ENCODE results near the gene ADTRP. TPM values are rescaled to one million over a fixed set of nuclear protein-coding genes. Genes with fewer than 3 reads are reported as not detected.

ADTRP gene
- total RNA-seq, 1 experiment from 2014 or later, result 0.13 TPM

- no peak for DNase-seq (ENCODE audit: low spot score)
These were observed 51.1 kb downstream of the ADTRP start for GRCh38 chr6:11727346-11727997.

- DNase-seq (ENCODE audit: low spot score), result no peak
These were observed 54.3 kb downstream of the ADTRP start for GRCh38 chr6:11724286-11724685.

GRCh38 chr6:11722805-11723631, 55.6 kb downstream of the ADTRP start:
- DNase-seq (ENCODE audit: low spot score), result no peak

GRCh38 chr6:11722220-11722619, 56.4 kb downstream of the ADTRP start:
- DNase-seq (ENCODE audit: low spot score), result no peak

- DNase-seq (ENCODE audit: low spot score), result no peak
These were observed 60.1 kb downstream of the ADTRP start for GRCh38 chr6:11718463-11718862.

- no peak for DNase-seq (ENCODE audit: low spot score)
These were observed 60.6 kb downstream of the ADTRP start for GRCh38 chr6:11718031-11718430.

- no peak for DNase-seq (ENCODE audit: low spot score)
These were observed 63.8 kb downstream of the ADTRP start for GRCh38 chr6:11714798-11715285.

- no peak for DNase-seq (ENCODE audit: low spot score)
These were observed 64.3 kb downstream of the ADTRP start for GRCh38 chr6:11714116-11714797.

- DNase-seq (ENCODE audit: low spot score), result no peak
These were observed 65.8 kb downstream of the ADTRP start for GRCh38 chr6:11712760-11713159.

GRCh38 chr6:11711984-11712711, 66.5 kb downstream of the ADTRP start:
- no peak for DNase-seq (ENCODE audit: low spot score)

- DNase-seq (ENCODE audit: low spot score), result no peak
These were observed 67.3 kb downstream of the ADTRP start for GRCh38 chr6:11711003-11711983.

- DNase-seq (ENCODE audit: low spot score), result no peak
These were observed 68.3 kb downstream of the ADTRP start for GRCh38 chr6:11710311-11710761.

GRCh38 chr6:11706171-11706570, 72.4 kb downstream of the ADTRP start:
- no peak for DNase-seq (ENCODE audit: low spot score)

- DNase-seq (ENCODE audit: low spot score), result no peak
These were observed 73.1 kb downstream of the ADTRP start for GRCh38 chr6:11705483-11705882.

- no peak for DNase-seq (ENCODE audit: low spot score)
These were observed 73.5 kb downstream of the ADTRP start for GRCh38 chr6:11705069-11705468.

GRCh38 chr6:11703725-11704124, 74.9 kb downstream of the ADTRP start:
- no peak for DNase-seq (ENCODE audit: low spot score)

GRCh38 chr6:11702500-11703130, 76.0 kb downstream of the ADTRP start:
- DNase-seq (ENCODE audit: low spot score), result peak; percentile 54

GRCh38 chr6:11702089-11702488, 76.5 kb downstream of the ADTRP start:
- DNase-seq (ENCODE audit: low spot score), result no peak

- DNase-seq (ENCODE audit: low spot score), result no peak
These were observed 77.0 kb downstream of the ADTRP start for GRCh38 chr6:11701573-11701972.
